IPS-15b (cell line): Measurements from ENCODE around the gene EEPD1.

Experiments used
- H3K27me3 ChIP-seq: one replicate; pipeline ENCODE4 v1.6.1; 2013; ENCODE audit warnings: low read length; ENCODE audit not compliant: control insufficient read depth, insufficient read depth
- H3K36me3 ChIP-seq: one replicate; pipeline ENCODE4 v1.6.1; 2013; ENCODE audit warnings: low read length; ENCODE audit not compliant: control insufficient read depth, insufficient read depth
- H3K4me1 ChIP-seq: one replicate; pipeline ENCODE4 v1.6.1; 2013; ENCODE audit warnings: mild to moderate bottlenecking, low read length; ENCODE audit not compliant: control insufficient read depth, insufficient read depth
- H3K4me3 ChIP-seq: one replicate; pipeline ENCODE4 v1.5.1; 2013; ENCODE audit warnings: low read depth, low read length
- H3K9ac ChIP-seq: one replicate; pipeline ENCODE4 v1.6.1; 2013; ENCODE audit warnings: low read depth, mild to moderate bottlenecking, low read length
- H3K9me3 ChIP-seq: one replicate; pipeline ENCODE4 v1.6.1; 2013; ENCODE audit warnings: mild to moderate bottlenecking, low read length; ENCODE audit not compliant: control insufficient read depth, insufficient read depth

The EEPD1 gene

GRCh38 chr7:36202398-36202797, 49.3 kb downstream of the EEPD1 start:
- no peak overlapping the region for H3K4me3 ChIP-seq
- no peak overlapping the region for H3K9ac ChIP-seq
- H3K9me3 ChIP-seq, result no peaks in the 10 kb centered on the region
- no peaks in the 10 kb centered on the region for H3K27me3 ChIP-seq
- no peaks in the 10 kb centered on the region for H3K4me1 ChIP-seq
- no peaks in the 10 kb centered on the region for H3K36me3 ChIP-seq

GRCh38 chr7:36203071-36203790, 50.2 kb downstream of the EEPD1 start:
- no peak overlapping the region for H3K9ac ChIP-seq

GRCh38 chr7:36204044-36204663, 51.1 kb downstream of the EEPD1 start:
- Histone ChIP-seq H3K9ac (no peak overlapping the region), H3K4me1 (no peaks in the 10 kb centered on the region), H3K36me3 (no peaks in the 10 kb centered on the region), H3K27me3 (no peaks in the 10 kb centered on the region), H3K9me3 (no peaks in the 10 kb centered on the region), H3K4me3 (no peak overlapping the region)

More at GRCh38 chr7:36203071-36203790, 50.2 kb downstream of the EEPD1 start:
- Histone ChIP-seq H3K4me3 (no peak overlapping the region), H3K9me3 (no peaks in the 10 kb centered on the region), H3K4me1 (no peaks in the 10 kb centered on the region), H3K27me3 (no peaks in the 10 kb centered on the region), H3K36me3 (no peaks in the 10 kb centered on the region)

- Histone ChIP-seq H3K9me3 (no peaks in the 10 kb centered on the region), H3K4me1 (no peaks in the 10 kb centered on the region), H3K9ac (no peak overlapping the region), H3K4me3 (no peak overlapping the region), H3K36me3 (no peaks in the 10 kb centered on the region), H3K27me3 (no peaks in the 10 kb centered on the region)
These were observed 52.0 kb downstream of the EEPD1 start for GRCh38 chr7:36204929-36205635.

GRCh38 chr7:36205803-36206202, 52.7 kb downstream of the EEPD1 start:
- Histone ChIP-seq H3K4me1 (no peaks in the 10 kb centered on the region), H3K27me3 (no peaks in the 10 kb centered on the region), H3K9me3 (no peaks in the 10 kb centered on the region), H3K9ac (no peak overlapping the region), H3K36me3 (no peaks in the 10 kb centered on the region), H3K4me3 (no peak overlapping the region)

- H3K27me3 ChIP-seq, result no peaks in the 10 kb centered on the region
- H3K4me1 ChIP-seq, result no peaks in the 10 kb centered on the region
- H3K9me3 ChIP-seq, result no peaks in the 10 kb centered on the region
- H3K9ac ChIP-seq, result no peak overlapping the region
- no peaks in the 10 kb centered on the region for H3K36me3 ChIP-seq
- H3K4me3 ChIP-seq, result no peak overlapping the region
These were observed 54.6 kb downstream of the EEPD1 start for GRCh38 chr7:36207451-36208291.

GRCh38 chr7:36208426-36208825, 55.4 kb downstream of the EEPD1 start:
- Histone ChIP-seq H3K4me1 (no peaks in the 10 kb centered on the region), H3K36me3 (no peaks in the 10 kb centered on the region), H3K27me3 (no peaks in the 10 kb centered on the region), H3K4me3 (no peak overlapping the region), H3K9me3 (no peaks in the 10 kb centered on the region), H3K9ac (no peak overlapping the region)

GRCh38 chr7:36208997-36209813, 56.2 kb downstream of the EEPD1 start:
- Histone ChIP-seq H3K9ac (no peak overlapping the region), H3K4me1 (peaks cover 1% of the 10 kb centered on the region), H3K9me3 (no peaks in the 10 kb centered on the region), H3K27me3 (no peaks in the 10 kb centered on the region), H3K36me3 (no peaks in the 10 kb centered on the region), H3K4me3 (no peak overlapping the region)

- Histone ChIP-seq H3K4me3 (no peak overlapping the region), H3K9me3 (no peaks in the 10 kb centered on the region), H3K36me3 (no peaks in the 10 kb centered on the region), H3K27me3 (no peaks in the 10 kb centered on the region), H3K4me1 (peaks cover 6% of the 10 kb centered on the region), H3K9ac (no peak overlapping the region)
These were observed 56.7 kb downstream of the EEPD1 start for GRCh38 chr7:36209814-36210183.

GRCh38 chr7:36210291-36210922, 57.4 kb downstream of the EEPD1 start:
- Histone ChIP-seq H3K4me3 (no peak overlapping the region), H3K27me3 (no peaks in the 10 kb centered on the region), H3K9me3 (no peaks in the 10 kb centered on the region), H3K4me1 (peaks cover 7% of the 10 kb centered on the region), H3K36me3 (no peaks in the 10 kb centered on the region), H3K9ac (no peak overlapping the region)
